Measurements from ENCODE around the gene MAPK6. TPM values are rescaled to one million over a fixed set of nuclear protein-coding genes. Genes with fewer than 3 reads are reported as not detected.
"Not testable (repeated sequence)": the region's sequence is repeated elsewhere in the genome, so short reads cannot be mapped to it uniquely, and the experiment has no call there.

Gene MAPK6
- total and polyA plus RNA-seq, 10 of the 15 experiments (the other 5 are each of a cell fraction or from before 2014, with no cell fraction given), result 20.6 to 100 (median 52.6) TPM

- no peak for TF ChIP-seq MLLT1 (IDR thresholded peaks at IDR 0.05)
- no peak for TF ChIP-seq MYB (IDR thresholded peaks at IDR 0.05; ENCODE audit: borderline replicate concordance, low read depth, low read length)
- no peak for TF ChIP-seq RFX5 (IDR thresholded peaks at IDR 0.05; ENCODE audit: low read depth, low read length)
- no peak for TF ChIP-seq LARP7 (IDR thresholded peaks at IDR 0.05)
- TF ChIP-seq SMARCA5 (IDR thresholded peaks at IDR 0.05), result no peak
These were observed 35.4 kb downstream of the MAPK6 start (continued) for GRCh38 chr15:52054381-52054780.

GRCh38 chr15:52054858-52055257 lies 35.8 kb downstream of the MAPK6 start:
- H3K9ac ChIP-seq (ENCODE audit: control insufficient read depth, insufficient read depth, low read length); ATAC-seq; in situ Hi-C loops (cut with MboI); H3K79me2 ChIP-seq (ENCODE audit: control insufficient read depth, insufficient read depth, low read length); H3K4me1 ChIP-seq (ENCODE audit: control insufficient read depth, insufficient read depth, low read length); FAIRE-seq; RAD21 ChIA-PET (ENCODE audit: unreplicated experiment); H3K4me3 ChIP-seq; DNase-seq (ENCODE audit: low read depth, low spot score); BruUV-seq (replicated peaks); H3K4me2 ChIP-seq (ENCODE audit: control insufficient read depth, insufficient read depth); H3K9me3 ChIP-seq (replicated peaks; ENCODE audit: control insufficient read depth, insufficient read depth, low read length); H2AFZ ChIP-seq (ENCODE audit: control insufficient read depth, low read depth, low read length); H4K20me1 ChIP-seq (ENCODE audit: control insufficient read depth, insufficient read depth); H3K27ac ChIP-seq (ENCODE audit: control insufficient read depth, insufficient read depth); H3K27me3 ChIP-seq (replicated peaks in 1 of 2; ENCODE audit: control insufficient read depth in 2 of 2, insufficient read depth in 2 of 2, low read length in 1 of 2); intact Hi-C loops (cut with micrococcal nuclease; ENCODE audit: unreplicated experiment): not testable (repeated sequence)
- ChIA-PET CTCF (interaction anchor here (0.6 kb wide), 2 partner anchors 13 to 34 kb away, joined by 3 read pairs; no protein-coding TSS in a partner anchor), SMC1A (ENCODE audit: uncharacterized antibody, unreplicated experiment) (interaction anchor here (1.4 kb wide), 1 partner anchor 14 kb away, joined by 3 read pairs; no protein-coding TSS in a partner anchor), POLR2A (interaction anchor here (1.2 kb wide), 1 partner anchor 17 kb away, joined by 3 read pairs; no protein-coding TSS in a partner anchor)
- over 99% methylated on average over 7 of the region's 7 CpGs for WGBS (ENCODE audit: insufficient coverage, insufficient replicate concordance, low lambda C conversion rate, missing lambda C conversion rate)
- H3K36me3 ChIP-seq (ENCODE audit: control insufficient read depth in 2 of 2, insufficient read depth in 2 of 2, low read length in 1 of 2), result peaks cover 9 to 59% of the 10 kb centered on the region in 2 experiments

Data from GM12878 (cell line).